K562 (cell line): ENCODE data around the gene PFKFB2. TPM values are rescaled to one million over a fixed set of nuclear protein-coding genes. Genes with fewer than 3 reads are reported as not detected.

Source experiments
- BACH1 ChIP-seq: fragments of 200-800 bp; sonication (Bioruptor generic); IDR thresholded peaks from 2 replicates; pipeline ENCODE4 v1.6.1; 2016; ENCODE audit warnings: missing genetic modification characterization, missing compliant biosample characterization
- CBFB ChIP-seq: sonication (generic); formaldehyde crosslinking; IDR thresholded peaks from 2 replicates; pipeline ENCODE4 v1.4.0; 2020; ENCODE audit warnings: mild to moderate bottlenecking, missing genetic modification reagents
- FOXP4 ChIP-seq: sonication (generic); formaldehyde crosslinking; IDR thresholded peaks from 2 replicates; pipeline ENCODE4 v1.8.0; 2022; ENCODE audit warnings: mild to moderate bottlenecking, missing genetic modification reagents, borderline replicate concordance
- GTF2E2 ChIP-seq: fragments of 200-800 bp; sonication (Bioruptor generic); IDR thresholded peaks from 2 replicates; pipeline ENCODE4 v1.6.1; 2016; ENCODE audit warnings: missing genetic modification characterization, missing compliant biosample characterization
- RERE ChIP-seq: sonication (generic); formaldehyde crosslinking; IDR thresholded peaks from 2 replicates; pipeline ENCODE4 v1.8.0; 2023; ENCODE audit warnings: missing genetic modification reagents, mild to moderate bottlenecking, borderline replicate concordance
- SREBF1 ChIP-seq: fragments of 150-350 bp; IDR thresholded peaks from 2 replicates; pipeline ENCODE4 v1.6.1; 2014; ENCODE audit warnings: antibody characterized with exemption, low read depth, low read length, borderline replicate concordance
- TBL1XR1 ChIP-seq, 2 experiments: IDR thresholded peaks; 2 replicates each; pipeline ENCODE4 v1.6.1; 2012; ENCODE audit warnings: improper control_type of control experiment in 2 of 2, low read length in 2 of 2, mild to moderate bottlenecking in 1 of 2
- ZKSCAN3 ChIP-seq: fragments of 250-450 bp; sonication (Bioruptor Pico); IDR thresholded peaks from 2 replicates; pipeline ENCODE4 v1.4.0; 2020
- ZNF584 ChIP-seq: fragments of 200-800 bp; sonication (Bioruptor generic); IDR thresholded peaks from 2 replicates; pipeline ENCODE4 v1.6.1; 2016; ENCODE audit warnings: low read depth, mild to moderate bottlenecking, missing genetic modification characterization, missing compliant biosample characterization
- polyA plus RNA-seq, 8 experiments: library from polyadenylated mRNA; depleted of rRNA in 4 of 8; stranded (reverse) in 5 of 8; unstranded in 3 of 8; fragments of >200 nt; fragmentation: Nextera tagmentation in 2 of 8; fragmentation: Illumina TruSeq in 1 of 8; extraction: Ambion mirVana in 2 of 8; extraction: Trizol in 1 of 8; gene quantifications; 2 replicates each; pipeline versions ENCODE4 v1.2.1 to v1.2.3, GENCODE V29; 2011 to 2014; ENCODE audit warnings: inconsistent platforms in 1 of 8, missing spikeins in 1 of 8
- total RNA-seq, 7 experiments: library from RNA; depleted of rRNA in 6 of 7; stranded (reverse); fragments of >200 nt in 6 of 7; fragmentation: Illumina TruSeq in 2 of 7; extraction: Trizol in 2 of 7; gene quantifications; 2 replicates each; pipeline versions ENCODE4 v1.2.1 to v1.2.3, GENCODE V29; 2011 to 2021; ENCODE audit warnings: low replicate concordance in 1 of 7
- TF ChIP-seq, protein P1 (sequence below): sonication (generic); formaldehyde crosslinking; IDR thresholded peaks from 2 replicates; pipeline ENCODE4 v1.8.1; 2023; ENCODE audit warnings: mild to moderate bottlenecking, missing genetic modification reagents
- TF ChIP-seq, protein P2 (sequence below): fragments of 450-650 bp; formaldehyde crosslinking; conservative IDR thresholded peaks from 2 replicates; pipeline ENCODE4 v1.4.0; 2022; ENCODE audit warnings: mild to moderate bottlenecking, missing genetic modification characterization
- TF ChIP-seq, protein P3 (sequence below): fragments of 250-450 bp; sonication (Bioruptor Pico); IDR thresholded peaks from 2 replicates; pipeline ENCODE4 v1.5.0; 2020; ENCODE audit warnings: mild to moderate bottlenecking

PFKFB2 gene
- total and polyA plus RNA-seq, 9 of the 15 experiments (the other 6 are each of a cell fraction or from before 2014, with no cell fraction given), result 6.9 to 26.0 (median 16.4) TPM

GRCh38 chr1:207024202-207025145, 28.6 kb upstream of the PFKFB2 start (continued):
- TF ChIP-seq RERE (no peak), CBFB (peak; percentile 97), SREBF1 (no peak; the same call in 1 of the 2 replicates), TBL1XR1 (IDR thresholded peaks at IDR 0.05; ENCODE audit: low read length in 2 of 2) (peak; percentile 96 to 99; a peak in 3 of 4 replicates), GTF2E2 (tag) (peak; percentile 94; the same call in 1 of the 2 replicates), ZNF584 (CRISPR knock-in tag) (peak; percentile 99), FOXP4 (no peak), BACH1 (tag) (peak; percentile 97), ZKSCAN3 (peak; percentile 77; the same call in 1 of the 2 replicates)
- TF ChIP-seq, protein P1, sequence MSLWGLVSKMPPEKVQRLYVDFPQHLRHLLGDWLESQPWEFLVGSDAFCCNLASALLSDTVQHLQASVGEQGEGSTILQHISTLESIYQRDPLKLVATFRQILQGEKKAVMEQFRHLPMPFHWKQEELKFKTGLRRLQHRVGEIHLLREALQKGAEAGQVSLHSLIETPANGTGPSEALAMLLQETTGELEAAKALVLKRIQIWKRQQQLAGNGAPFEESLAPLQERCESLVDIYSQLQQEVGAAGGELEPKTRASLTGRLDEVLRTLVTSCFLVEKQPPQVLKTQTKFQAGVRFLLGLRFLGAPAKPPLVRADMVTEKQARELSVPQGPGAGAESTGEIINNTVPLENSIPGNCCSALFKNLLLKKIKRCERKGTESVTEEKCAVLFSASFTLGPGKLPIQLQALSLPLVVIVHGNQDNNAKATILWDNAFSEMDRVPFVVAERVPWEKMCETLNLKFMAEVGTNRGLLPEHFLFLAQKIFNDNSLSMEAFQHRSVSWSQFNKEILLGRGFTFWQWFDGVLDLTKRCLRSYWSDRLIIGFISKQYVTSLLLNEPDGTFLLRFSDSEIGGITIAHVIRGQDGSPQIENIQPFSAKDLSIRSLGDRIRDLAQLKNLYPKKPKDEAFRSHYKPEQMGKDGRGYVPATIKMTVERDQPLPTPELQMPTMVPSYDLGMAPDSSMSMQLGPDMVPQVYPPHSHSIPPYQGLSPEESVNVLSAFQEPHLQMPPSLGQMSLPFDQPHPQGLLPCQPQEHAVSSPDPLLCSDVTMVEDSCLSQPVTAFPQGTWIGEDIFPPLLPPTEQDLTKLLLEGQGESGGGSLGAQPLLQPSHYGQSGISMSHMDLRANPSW, result no peak; the same call in none of the 2 replicates
- TF ChIP-seq, protein P2, sequence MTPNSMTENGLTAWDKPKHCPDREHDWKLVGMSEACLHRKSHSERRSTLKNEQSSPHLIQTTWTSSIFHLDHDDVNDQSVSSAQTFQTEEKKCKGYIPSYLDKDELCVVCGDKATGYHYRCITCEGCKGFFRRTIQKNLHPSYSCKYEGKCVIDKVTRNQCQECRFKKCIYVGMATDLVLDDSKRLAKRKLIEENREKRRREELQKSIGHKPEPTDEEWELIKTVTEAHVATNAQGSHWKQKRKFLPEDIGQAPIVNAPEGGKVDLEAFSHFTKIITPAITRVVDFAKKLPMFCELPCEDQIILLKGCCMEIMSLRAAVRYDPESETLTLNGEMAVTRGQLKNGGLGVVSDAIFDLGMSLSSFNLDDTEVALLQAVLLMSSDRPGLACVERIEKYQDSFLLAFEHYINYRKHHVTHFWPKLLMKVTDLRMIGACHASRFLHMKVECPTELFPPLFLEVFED (CRISPR knock-in tag), result peak; percentile 98
- TF ChIP-seq, protein P3, sequence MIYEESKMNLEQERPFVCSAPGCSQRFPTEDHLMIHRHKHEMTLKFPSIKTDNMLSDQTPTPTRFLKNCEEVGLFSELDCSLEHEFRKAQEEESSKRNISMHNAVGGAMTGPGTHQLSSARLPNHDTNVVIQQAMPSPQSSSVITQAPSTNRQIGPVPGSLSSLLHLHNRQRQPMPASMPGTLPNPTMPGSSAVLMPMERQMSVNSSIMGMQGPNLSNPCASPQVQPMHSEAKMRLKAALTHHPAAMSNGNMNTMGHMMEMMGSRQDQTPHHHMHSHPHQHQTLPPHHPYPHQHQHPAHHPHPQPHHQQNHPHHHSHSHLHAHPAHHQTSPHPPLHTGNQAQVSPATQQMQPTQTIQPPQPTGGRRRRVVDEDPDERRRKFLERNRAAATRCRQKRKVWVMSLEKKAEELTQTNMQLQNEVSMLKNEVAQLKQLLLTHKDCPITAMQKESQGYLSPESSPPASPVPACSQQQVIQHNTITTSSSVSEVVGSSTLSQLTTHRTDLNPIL, result peak; percentile 94
